Measurements from ENCODE around the gene MBD3L3.

DNA sequence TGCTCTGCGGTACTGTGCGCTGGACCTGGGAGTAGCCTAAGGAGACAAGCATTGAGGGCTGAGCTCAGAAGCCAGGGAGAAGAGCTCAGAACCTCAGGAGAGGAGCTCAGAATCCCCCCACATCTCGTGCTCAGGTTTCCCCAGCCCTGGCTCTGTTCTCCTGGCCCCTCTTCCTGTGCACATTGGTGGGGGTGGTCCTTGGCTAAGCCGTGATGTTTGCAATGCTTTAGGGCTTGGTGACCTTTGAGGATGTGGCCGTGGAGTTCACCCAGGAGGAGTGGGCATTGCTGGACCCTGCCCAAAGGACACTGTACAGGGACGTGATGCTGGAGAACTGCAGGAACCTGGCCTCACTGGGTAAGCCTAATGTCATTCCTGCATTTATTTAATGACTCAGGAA is 17.7 kb upstream of the MBD3L3 start:
- TF ChIP-seq, protein P1, sequence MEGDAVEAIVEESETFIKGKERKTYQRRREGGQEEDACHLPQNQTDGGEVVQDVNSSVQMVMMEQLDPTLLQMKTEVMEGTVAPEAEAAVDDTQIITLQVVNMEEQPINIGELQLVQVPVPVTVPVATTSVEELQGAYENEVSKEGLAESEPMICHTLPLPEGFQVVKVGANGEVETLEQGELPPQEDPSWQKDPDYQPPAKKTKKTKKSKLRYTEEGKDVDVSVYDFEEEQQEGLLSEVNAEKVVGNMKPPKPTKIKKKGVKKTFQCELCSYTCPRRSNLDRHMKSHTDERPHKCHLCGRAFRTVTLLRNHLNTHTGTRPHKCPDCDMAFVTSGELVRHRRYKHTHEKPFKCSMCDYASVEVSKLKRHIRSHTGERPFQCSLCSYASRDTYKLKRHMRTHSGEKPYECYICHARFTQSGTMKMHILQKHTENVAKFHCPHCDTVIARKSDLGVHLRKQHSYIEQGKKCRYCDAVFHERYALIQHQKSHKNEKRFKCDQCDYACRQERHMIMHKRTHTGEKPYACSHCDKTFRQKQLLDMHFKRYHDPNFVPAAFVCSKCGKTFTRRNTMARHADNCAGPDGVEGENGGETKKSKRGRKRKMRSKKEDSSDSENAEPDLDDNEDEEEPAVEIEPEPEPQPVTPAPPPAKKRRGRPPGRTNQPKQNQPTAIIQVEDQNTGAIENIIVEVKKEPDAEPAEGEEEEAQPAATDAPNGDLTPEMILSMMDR (IDR thresholded peaks at IDR 0.05) = no peak
- no peak for TF ChIP-seq POLR2A (IDR thresholded peaks at IDR 0.05)
